ENCODE measurements around the gene DAD1. TPM values are rescaled to one million over a fixed set of nuclear protein-coding genes. Genes with fewer than 3 reads are reported as not detected.

The DAD1 gene
- total RNA-seq, 1 donor from 2014 or later, result 155 TPM

DNA sequence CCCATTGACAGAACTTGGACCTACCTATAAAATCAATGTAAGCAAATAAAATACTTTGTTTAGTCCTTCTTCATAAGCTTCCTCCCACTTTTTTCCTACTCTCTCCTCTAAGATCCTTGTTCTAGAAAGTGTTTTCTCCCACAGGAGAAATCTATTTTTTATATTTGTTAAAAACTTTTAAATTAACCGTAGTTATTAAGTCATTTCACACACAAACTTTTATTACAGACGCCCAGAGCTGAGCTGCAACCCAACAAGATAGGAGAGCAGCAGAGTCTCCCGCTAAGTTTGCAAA is 27.7 kb downstream of the DAD1 start:
- H3K27me3 Mint-ChIP-seq (ENCODE audit: low read depth), result no peaks in the 10 kb centered on the region
- peak overlapping the region; percentile 50 for H3K4me3 Mint-ChIP-seq
- no peak for DNase-seq (ENCODE audit: low read depth, low spot score)
- peaks cover 46% of the 10 kb centered on the region for H3K4me1 Mint-ChIP-seq
- TF ChIP-seq, protein P1, sequence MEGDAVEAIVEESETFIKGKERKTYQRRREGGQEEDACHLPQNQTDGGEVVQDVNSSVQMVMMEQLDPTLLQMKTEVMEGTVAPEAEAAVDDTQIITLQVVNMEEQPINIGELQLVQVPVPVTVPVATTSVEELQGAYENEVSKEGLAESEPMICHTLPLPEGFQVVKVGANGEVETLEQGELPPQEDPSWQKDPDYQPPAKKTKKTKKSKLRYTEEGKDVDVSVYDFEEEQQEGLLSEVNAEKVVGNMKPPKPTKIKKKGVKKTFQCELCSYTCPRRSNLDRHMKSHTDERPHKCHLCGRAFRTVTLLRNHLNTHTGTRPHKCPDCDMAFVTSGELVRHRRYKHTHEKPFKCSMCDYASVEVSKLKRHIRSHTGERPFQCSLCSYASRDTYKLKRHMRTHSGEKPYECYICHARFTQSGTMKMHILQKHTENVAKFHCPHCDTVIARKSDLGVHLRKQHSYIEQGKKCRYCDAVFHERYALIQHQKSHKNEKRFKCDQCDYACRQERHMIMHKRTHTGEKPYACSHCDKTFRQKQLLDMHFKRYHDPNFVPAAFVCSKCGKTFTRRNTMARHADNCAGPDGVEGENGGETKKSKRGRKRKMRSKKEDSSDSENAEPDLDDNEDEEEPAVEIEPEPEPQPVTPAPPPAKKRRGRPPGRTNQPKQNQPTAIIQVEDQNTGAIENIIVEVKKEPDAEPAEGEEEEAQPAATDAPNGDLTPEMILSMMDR (conservative IDR thresholded peaks at IDR 0.05), result no peak
- H3K36me3 Mint-ChIP-seq (ENCODE audit: low read depth), result no peaks in the 10 kb centered on the region
- no peak overlapping the region for H3K27ac Mint-ChIP-seq (ENCODE audit: unreplicated experiment)
- no peaks in the 10 kb centered on the region for H3K9me3 Mint-ChIP-seq

DNA sequence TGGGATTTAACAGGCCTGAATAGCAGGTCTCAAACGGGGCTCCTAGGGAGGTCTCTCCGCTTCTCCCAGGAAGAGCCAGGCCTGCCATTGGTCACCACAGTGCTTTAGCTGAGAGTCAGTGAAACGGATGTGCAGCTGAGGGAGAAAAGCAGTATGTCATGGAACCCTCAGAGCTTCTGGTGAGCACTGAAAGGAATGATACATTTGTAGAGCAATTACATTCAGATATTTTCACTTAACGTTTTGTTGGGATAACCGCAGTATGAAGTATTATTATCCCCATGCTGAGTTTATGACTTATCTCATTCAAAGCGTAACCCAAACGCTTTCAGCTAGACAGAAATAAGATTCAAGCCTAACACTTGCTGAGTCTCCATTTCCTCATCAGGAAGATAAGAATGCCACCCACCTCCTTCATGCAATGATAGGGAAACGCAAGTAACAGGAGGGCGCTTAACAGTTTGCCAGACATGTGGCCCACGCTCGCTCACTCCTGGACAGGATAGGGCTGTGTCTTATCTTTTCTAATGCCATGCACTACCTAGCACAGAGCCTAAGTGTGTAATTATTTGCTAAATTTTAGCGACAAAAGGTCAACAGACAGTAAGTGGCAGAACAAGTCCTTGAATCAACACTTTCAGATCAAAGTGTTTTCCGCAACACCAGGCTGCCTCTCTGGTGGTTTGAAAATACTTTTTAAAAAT is 28.2 kb downstream of the DAD1 start:
- no peaks in the 10 kb centered on the region for H3K27me3 Mint-ChIP-seq (ENCODE audit: low read depth)
- TF ChIP-seq, protein P1 (conservative IDR thresholded peaks at IDR 0.05), result no peak
- H3K9me3 Mint-ChIP-seq, result no peaks in the 10 kb centered on the region
- peak overlapping the region; percentile 14 for H3K27ac Mint-ChIP-seq (ENCODE audit: unreplicated experiment)
- DNase-seq (ENCODE audit: low read depth, low spot score), result no peak
- H3K4me1 Mint-ChIP-seq, result peaks cover 51% of the 10 kb centered on the region
- no peak overlapping the region for H3K4me3 Mint-ChIP-seq
- no peaks in the 10 kb centered on the region for H3K36me3 Mint-ChIP-seq (ENCODE audit: low read depth)

DNA sequence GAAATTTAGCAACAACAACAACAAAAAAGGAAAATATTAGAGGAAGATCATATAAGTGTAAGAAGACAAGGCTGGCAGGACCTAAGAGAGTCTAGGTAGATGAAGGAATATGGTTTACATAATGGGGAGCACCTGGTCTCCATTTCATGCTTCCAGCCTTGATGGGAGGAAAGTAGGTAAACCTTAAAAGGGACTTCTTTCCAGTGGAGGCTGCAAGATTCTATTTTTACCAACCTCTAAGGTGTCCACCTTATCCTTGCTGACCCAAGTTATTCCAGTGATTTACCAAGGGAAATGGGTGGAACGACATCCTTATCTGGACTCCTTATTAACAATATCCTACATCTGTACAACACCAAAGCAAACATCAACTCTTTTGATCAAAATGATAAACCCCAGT is 30.0 kb downstream of the DAD1 start:
- no peak overlapping the region for H3K4me3 Mint-ChIP-seq
- H3K9me3 Mint-ChIP-seq, result no peaks in the 10 kb centered on the region
- no peak for DNase-seq (ENCODE audit: low read depth, low spot score)
- peak overlapping the region; percentile 72 for H3K27ac Mint-ChIP-seq (ENCODE audit: unreplicated experiment)
- TF ChIP-seq, protein P1 (conservative IDR thresholded peaks at IDR 0.05), result no peak
- H3K36me3 Mint-ChIP-seq (ENCODE audit: low read depth), result no peaks in the 10 kb centered on the region
- H3K27me3 Mint-ChIP-seq (ENCODE audit: low read depth), result no peaks in the 10 kb centered on the region
- peaks cover 51% of the 10 kb centered on the region for H3K4me1 Mint-ChIP-seq

DNA sequence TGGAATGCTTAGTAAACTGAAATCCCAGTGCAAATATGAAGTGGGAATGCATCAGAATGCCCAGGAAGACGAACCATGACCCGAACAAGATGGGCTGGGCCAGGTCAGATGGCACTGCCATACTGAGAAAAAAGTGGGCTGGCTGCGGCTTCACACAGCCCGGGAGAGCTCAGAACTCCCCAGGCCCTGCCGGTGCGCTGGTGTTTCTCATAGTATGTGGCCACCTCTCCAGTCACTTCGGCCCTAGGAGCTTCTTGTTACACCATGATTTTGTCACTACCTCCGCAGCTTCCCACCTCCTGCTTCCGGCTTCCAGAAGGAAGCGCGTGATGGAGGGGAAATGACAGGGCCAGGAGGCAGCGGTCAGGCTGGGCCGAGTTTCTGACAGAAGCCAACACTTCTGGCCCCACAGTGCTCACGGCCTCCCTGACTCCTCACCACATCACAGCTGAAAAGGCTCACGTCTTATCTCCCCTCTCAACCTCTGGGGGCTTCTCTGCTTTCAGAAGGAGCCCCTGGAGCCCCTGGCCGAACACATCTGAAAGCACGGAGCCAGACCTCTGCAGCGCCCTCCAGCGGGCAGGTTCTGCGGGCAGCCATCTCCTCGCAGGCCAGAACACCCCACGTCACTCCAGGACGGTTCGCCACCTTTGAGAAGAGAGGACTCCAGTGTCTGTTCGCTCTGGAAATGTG is 30.7 kb downstream of the DAD1 start:
- Mint-ChIP-seq H3K4me3 (peak overlapping the region; percentile 27), H3K36me3 (ENCODE audit: low read depth) (no peaks in the 10 kb centered on the region), H3K9me3 (no peaks in the 10 kb centered on the region), H3K27ac (ENCODE audit: unreplicated experiment) (no peak overlapping the region), H3K4me1 (peaks cover 51% of the 10 kb centered on the region), H3K27me3 (ENCODE audit: low read depth) (no peaks in the 10 kb centered on the region)
- DNase-seq (ENCODE audit: low read depth, low spot score), result no peak
- TF ChIP-seq, protein P1 (conservative IDR thresholded peaks at IDR 0.05), result peak; percentile 20

DNA sequence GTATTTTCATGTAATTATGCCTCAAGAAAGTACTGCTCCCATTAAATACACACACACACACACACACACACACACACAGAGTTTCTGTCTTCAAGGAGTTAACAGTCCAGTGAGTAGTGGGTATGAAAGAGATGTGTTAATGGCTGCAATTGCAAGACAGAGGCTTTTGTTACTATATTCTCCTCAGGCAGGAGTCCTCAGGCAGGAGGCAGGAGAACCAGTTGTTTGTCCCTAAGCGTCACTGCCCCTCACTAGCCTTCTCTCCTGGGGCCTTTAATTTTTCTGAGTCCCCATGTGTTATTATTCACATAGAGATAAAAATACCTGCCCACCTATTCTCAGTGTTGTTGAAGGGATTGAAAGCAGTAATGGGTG is 31.2 kb downstream of the DAD1 start:
- no peaks in the 10 kb centered on the region for H3K27me3 Mint-ChIP-seq (ENCODE audit: low read depth)
- H3K4me3 Mint-ChIP-seq, result peak overlapping the region; percentile 27
- TF ChIP-seq, protein P1 (conservative IDR thresholded peaks at IDR 0.05), result no peak
- no peak for DNase-seq (ENCODE audit: low read depth, low spot score)
- H3K9me3 Mint-ChIP-seq, result no peaks in the 10 kb centered on the region
- H3K4me1 Mint-ChIP-seq, result peaks cover 51% of the 10 kb centered on the region
- H3K36me3 Mint-ChIP-seq (ENCODE audit: low read depth), result no peaks in the 10 kb centered on the region
- H3K27ac Mint-ChIP-seq (ENCODE audit: unreplicated experiment), result peak overlapping the region; percentile 6
